Esophagus squamous epithelium (tissue), 4 donors: ENCODE measurements around the gene FAIM2.

Source experiments
- POLR2A ChIP-seq, 4 donors: fragments of 450-650 bp; IDR thresholded peaks; one replicate each; pipeline ENCODE4 v1.6.1; 2017; ENCODE audit warnings: antibody characterized with exemption in 4 of 4, mild to moderate bottlenecking in 4 of 4, moderate library complexity in 3 of 4
- TF ChIP-seq, protein P1 (sequence below), 6 experiments: fragments of 450-650 bp in 4 of 6; fragments of 200-600 bp in 2 of 6; sonication (generic) in 2 of 6; IDR thresholded peaks; one replicate each; pipeline ENCODE4 v1.5.1; 2016 to 2019; ENCODE audit warnings: antibody characterized with exemption in 6 of 6, mild to moderate bottlenecking in 4 of 6, moderate library complexity in 4 of 6

DNA sequence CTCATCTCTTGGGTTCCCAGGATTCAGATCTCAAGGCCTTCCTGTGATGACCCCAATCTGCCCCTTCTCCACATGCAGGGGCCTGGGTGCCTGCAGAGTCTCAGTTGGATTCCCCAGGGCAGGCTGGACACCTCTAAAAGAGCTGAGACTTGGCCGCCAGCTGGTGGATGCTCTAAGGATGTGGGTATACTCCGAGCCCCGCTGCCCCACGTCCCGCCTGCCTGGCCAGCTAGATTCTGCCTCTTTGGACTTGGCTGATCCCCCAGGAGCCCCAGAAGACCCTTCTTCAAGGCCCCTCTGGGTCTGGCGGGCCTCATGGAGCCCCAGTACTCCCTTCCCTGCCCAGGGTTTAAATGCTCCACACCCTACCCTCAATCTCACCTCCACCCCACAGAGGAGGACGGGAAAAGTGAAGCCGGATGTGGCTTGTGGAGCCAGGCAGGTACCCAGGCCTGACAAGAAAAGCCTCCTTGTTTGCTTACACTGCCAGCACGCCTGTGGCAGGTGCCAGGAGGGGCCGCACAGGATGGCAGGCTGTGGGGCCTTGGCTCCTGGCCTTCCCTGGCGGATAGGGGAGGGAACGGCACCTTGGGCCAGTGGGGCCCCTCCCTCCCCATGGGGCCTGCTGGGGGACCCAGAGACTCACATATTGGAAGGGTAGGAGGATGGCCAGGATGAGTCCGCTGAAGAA lies 15.1 kb downstream of the FAIM2 start:
- TF ChIP-seq, protein P1, sequence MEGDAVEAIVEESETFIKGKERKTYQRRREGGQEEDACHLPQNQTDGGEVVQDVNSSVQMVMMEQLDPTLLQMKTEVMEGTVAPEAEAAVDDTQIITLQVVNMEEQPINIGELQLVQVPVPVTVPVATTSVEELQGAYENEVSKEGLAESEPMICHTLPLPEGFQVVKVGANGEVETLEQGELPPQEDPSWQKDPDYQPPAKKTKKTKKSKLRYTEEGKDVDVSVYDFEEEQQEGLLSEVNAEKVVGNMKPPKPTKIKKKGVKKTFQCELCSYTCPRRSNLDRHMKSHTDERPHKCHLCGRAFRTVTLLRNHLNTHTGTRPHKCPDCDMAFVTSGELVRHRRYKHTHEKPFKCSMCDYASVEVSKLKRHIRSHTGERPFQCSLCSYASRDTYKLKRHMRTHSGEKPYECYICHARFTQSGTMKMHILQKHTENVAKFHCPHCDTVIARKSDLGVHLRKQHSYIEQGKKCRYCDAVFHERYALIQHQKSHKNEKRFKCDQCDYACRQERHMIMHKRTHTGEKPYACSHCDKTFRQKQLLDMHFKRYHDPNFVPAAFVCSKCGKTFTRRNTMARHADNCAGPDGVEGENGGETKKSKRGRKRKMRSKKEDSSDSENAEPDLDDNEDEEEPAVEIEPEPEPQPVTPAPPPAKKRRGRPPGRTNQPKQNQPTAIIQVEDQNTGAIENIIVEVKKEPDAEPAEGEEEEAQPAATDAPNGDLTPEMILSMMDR (IDR thresholded peaks at IDR 0.05) = peak in 2 of 6 experiments; percentile 27 to 32
- TF ChIP-seq POLR2A (IDR thresholded peaks at IDR 0.05) = no peak
